T-helper 2 cell treated with Interferon-gamma antibody and Interleukin-4, amounts not matched to agents 100 ng/mL and 5 ng/mL, for 36 hours (primary cell): ENCODE data around the gene ZGPAT. TPM values are rescaled to one million over a fixed set of nuclear protein-coding genes. Genes with fewer than 3 reads are reported as not detected.

Source experiments
- intact Hi-C: fragments of 100-400 bp; cut with micrococcal nuclease; formaldehyde crosslinking; loops from one replicate; pipeline ENCODE4 v1.15.1; 2023
- total RNA-seq: library from RNA; stranded (reverse); gene quantifications from 2 replicates; pipeline ENCODE4 v1.2.3, GENCODE V29; 2022

ZGPAT gene
- total RNA-seq, 1 donor from 2014 or later, result 41.6 TPM

GRCh38 chr20:63741676-63742380, 34.0 kb downstream of the ZGPAT start:
- intact Hi-C loops, result no loop called here

GRCh38 chr20:63742381-63743024, 34.7 kb downstream of the ZGPAT start:
- intact Hi-C loops, result no loop called here

- intact Hi-C loops, result no loop called here
Observed at GRCh38 chr20:63743210-63743970, 35.6 kb downstream of the ZGPAT start.

GRCh38 chr20:63744158-63744557, 36.3 kb downstream of the ZGPAT start:
- intact Hi-C loops, result no loop called here

GRCh38 chr20:63744574-63745423, 37.0 kb downstream of the ZGPAT start:
- intact Hi-C loops, result no loop called here

GRCh38 chr20:63745424-63745805, 37.6 kb downstream of the ZGPAT start:
- intact Hi-C loops, result no loop called here

GRCh38 chr20:63745961-63746731, 38.3 kb downstream of the ZGPAT start:
- intact Hi-C loops, result no loop called here

- intact Hi-C loops, result no loop called here
Observed at GRCh38 chr20:63746751-63747315, 39.0 kb downstream of the ZGPAT start.

GRCh38 chr20:63747622-63748069, 39.8 kb downstream of the ZGPAT start:
- intact Hi-C loops, result no loop called here

- intact Hi-C loops, result no loop called here
Observed at GRCh38 chr20:63748070-63748933, 40.5 kb downstream of the ZGPAT start.

GRCh38 chr20:63748934-63749270, 41.1 kb downstream of the ZGPAT start:
- intact Hi-C loops, result no loop called here

- intact Hi-C loops, result no loop called here
Observed at GRCh38 chr20:63749597-63750508, 42.0 kb downstream of the ZGPAT start.

- intact Hi-C loops, result no loop called here
Observed at GRCh38 chr20:63750807-63751470, 43.1 kb downstream of the ZGPAT start.

GRCh38 chr20:63751471-63752271, 43.8 kb downstream of the ZGPAT start:
- intact Hi-C loops, result no loop called here

- intact Hi-C loops, result no loop called here
Observed at GRCh38 chr20:63752411-63753101, 44.7 kb downstream of the ZGPAT start.

- intact Hi-C loops, result no loop called here
Observed at GRCh38 chr20:63753381-63753780, 45.5 kb downstream of the ZGPAT start.
